K562 (cell line): ENCODE data around the gene TMEM50B. TPM values are rescaled to one million over a fixed set of nuclear protein-coding genes. Genes with fewer than 3 reads are reported as not detected.

Source experiments
- ATAC-seq: fragments of 200-7000 bp; cut with Tn5 transposase; 3 replicates; pipeline ENCODE4 v1.9.1; 2020; ENCODE audit warnings: moderate library complexity
- BruUV-seq: library from RNA; stranded (reverse); fragments of 400-500 nt; replicated peaks from 2 replicates; lab custom pipeline; 2021; lab: Mats Ljungman, UMichigan
- CTCF ChIA-PET: fragments of 300-600 bp; formaldehyde crosslinking; extraction: SDS; loops from one replicate; lab custom pipeline; 2021; ENCODE audit warnings: low intra/inter-chr PET ratio; lab: Yijun Ruan, JAX
- POLR2A ChIA-PET: fragments of 300-600, 350-650 bp; sonication (Branson Sonifier 250); formaldehyde crosslinking; extraction: SDS; loops from one replicate; lab custom pipeline; 2021; ENCODE audit warnings: antibody characterized with exemption, inconsistent platforms; lab: Yijun Ruan, JAX
- DNase-seq, 4 experiments: peaks; one replicate each; pipeline versions ENCODE4 v3.0.0 to v3.0.0-alpha.2; 2011 to 2018; ENCODE audit warnings: low spot score in 3 of 4, mixed read lengths in 3 of 4; ENCODE audit errors: extremely low read depth in 1 of 4
- FAIRE-seq: peaks from 2 replicates; lab custom pipeline; 2011; peaks lifted over from hg19 to GRCh38; lab: Jason Lieb, UNC
- H2AFZ ChIP-seq: 2 replicates; pipeline ENCODE4 v1.6.0; 2011; ENCODE audit warnings: low read depth, low read length, control low read depth, inconsistent platforms
- H3K27ac ChIP-seq: fragments of 200-600 bp; 3 replicates; pipeline ENCODE4 v1.8.0; 2011; ENCODE audit warnings: low read depth, mild to moderate bottlenecking, control low read depth, inconsistent platforms, low read length, moderate library complexity, mixed read lengths; ENCODE audit errors: extremely low read depth
- H3K27me3 ChIP-seq, 2 experiments: fragments of 300-600 bp in 1 of 2; 2 replicates in 1 of 2; 3 replicates in 1 of 2; pipeline versions ENCODE4 v1.6.0 to v1.8.0; 2011; ENCODE audit warnings: inconsistent platforms in 2 of 2, low read length in 2 of 2, mild to moderate bottlenecking in 1 of 2, mixed read lengths in 1 of 2, moderate library complexity in 1 of 2; ENCODE audit not compliant: control insufficient read depth in 2 of 2, insufficient read depth in 2 of 2
- H3K36me3 ChIP-seq: fragments of 300-600 bp; 3 replicates; pipeline ENCODE4 v1.8.0; 2011; ENCODE audit warnings: mild to moderate bottlenecking, low read length, inconsistent platforms; ENCODE audit not compliant: control insufficient read depth, insufficient read depth
- H3K4me1 ChIP-seq, 2 experiments: fragments of 200-600 bp in 1 of 2; replicated peaks in 1 of 2; 2 replicates in 1 of 2; 3 replicates in 1 of 2; pipeline versions ENCODE4 v1.5.1 to v1.8.0; 2011; ENCODE audit warnings: inconsistent platforms in 2 of 2, low read length in 2 of 2, mild to moderate bottlenecking in 1 of 2, mixed read lengths in 1 of 2, moderate library complexity in 1 of 2; ENCODE audit not compliant: control insufficient read depth in 2 of 2, insufficient read depth in 2 of 2
- H3K4me2 ChIP-seq: 2 replicates; pipeline ENCODE4 v1.6.1; 2011; ENCODE audit warnings: low read length, control low read depth, inconsistent platforms, mixed read lengths; ENCODE audit not compliant: insufficient read depth
- H3K4me3 ChIP-seq: fragments of 200-600 bp; sonication (generic), shearing (Covaris generic); 2 replicates; pipeline ENCODE4 v1.5.1; 2016; ENCODE audit warnings: control low read depth, inconsistent platforms
- H3K79me2 ChIP-seq: fragments of 200-600 bp; 3 replicates; pipeline ENCODE4 v1.8.0; 2011; ENCODE audit warnings: low read length, inconsistent platforms; ENCODE audit not compliant: control insufficient read depth, insufficient read depth
- H3K9ac ChIP-seq, 2 experiments: 2 replicates each; pipeline versions ENCODE4 v1.6.0 to v1.6.1; 2011; ENCODE audit warnings: low read depth in 2 of 2, low read length in 2 of 2, control low read depth in 1 of 2, inconsistent platforms in 1 of 2, mild to moderate bottlenecking in 1 of 2, mixed read lengths in 1 of 2; ENCODE audit not compliant: insufficient read depth in 1 of 2
- H3K9me1 ChIP-seq: one replicate; pipeline ENCODE4 v1.6.0; 2011; ENCODE audit warnings: inconsistent platforms, mild to moderate bottlenecking, low read length, moderate library complexity; ENCODE audit not compliant: control insufficient read depth, insufficient read depth
- H3K9me3 ChIP-seq: replicated peaks from 2 replicates; pipeline ENCODE4 v1.5.1; 2011; ENCODE audit warnings: low read depth, low read length, inconsistent platforms; ENCODE audit not compliant: control insufficient read depth, insufficient read depth
- H4K20me1 ChIP-seq: replicated peaks from 2 replicates; pipeline ENCODE4 v1.6.1; 2011; ENCODE audit warnings: low read length, inconsistent platforms, mixed read lengths; ENCODE audit not compliant: control insufficient read depth, insufficient read depth
- FOSL1 ChIP-seq: fragments of 200-800 bp; sonication (Bioruptor generic); conservative IDR thresholded peaks from 2 replicates; pipeline ENCODE4 v1.6.1; 2016; ENCODE audit warnings: missing genetic modification characterization, missing compliant biosample characterization
- FOXA3 ChIP-seq, 2 experiments: fragments of 450-650 bp in 1 of 2; sonication (generic) in 1 of 2; formaldehyde crosslinking; IDR thresholded peaks in 1 of 2; conservative IDR thresholded peaks in 1 of 2; 2 replicates each; pipeline versions ENCODE4 v1.4.0 to v1.8.0; 2020 to 2022; ENCODE audit warnings: mild to moderate bottlenecking in 2 of 2, missing genetic modification reagents in 1 of 2
- STAT5A ChIP-seq: IDR thresholded peaks from 2 replicates; pipeline ENCODE4 v1.6.1; 2012; ENCODE audit warnings: low read length, inconsistent platforms, borderline replicate concordance
- WGBS: fragments of 100-300 bp; shearing (Covaris generic); methylation state at CpG from one replicate; pipeline ENCODE4 v1.1.6; 2016; ENCODE audit warnings: low coverage, mixed read lengths; ENCODE audit not compliant: insufficient coverage; ENCODE audit errors: missing lambda C conversion rate; 5-methylcytosine and 5-hydroxymethylcytosine counted together
- in situ Hi-C: fragments of 300-500 bp; cut with MboI; formaldehyde crosslinking; loops from 4 replicates; pipeline ENCODE4 v1.15.0; 2018; ENCODE audit warnings: inconsistent platforms, mixed read lengths
- intact Hi-C: fragments of 100-400 bp; cut with micrococcal nuclease; formaldehyde crosslinking; loops from 2 replicates; pipeline ENCODE4 v1.14.2; 2022
- polyA plus RNA-seq, 8 experiments: library from polyadenylated mRNA; depleted of rRNA in 4 of 8; stranded (reverse) in 5 of 8; unstranded in 3 of 8; fragments of >200 nt; fragmentation: Nextera tagmentation in 2 of 8; fragmentation: Illumina TruSeq in 1 of 8; extraction: Ambion mirVana in 2 of 8; extraction: Trizol in 1 of 8; gene quantifications; 2 replicates each; pipeline versions ENCODE4 v1.2.1 to v1.2.3, GENCODE V29; 2011 to 2014; ENCODE audit warnings: inconsistent platforms in 1 of 8, missing spikeins in 1 of 8
- total RNA-seq, 7 experiments: library from RNA; depleted of rRNA in 6 of 7; stranded (reverse); fragments of >200 nt in 6 of 7; fragmentation: Illumina TruSeq in 2 of 7; extraction: Trizol in 2 of 7; gene quantifications; 2 replicates each; pipeline versions ENCODE4 v1.2.1 to v1.2.3, GENCODE V29; 2011 to 2021; ENCODE audit warnings: low replicate concordance in 1 of 7
- TF ChIP-seq, protein P1 (sequence below): fragments of 450-650 bp; IDR thresholded peaks from 2 replicates; pipeline ENCODE4 v1.6.1; 2016; ENCODE audit warnings: mild to moderate bottlenecking, moderate library complexity
- TF ChIP-seq, protein P2 (sequence below), 2 experiments: fragments of 450-650 bp; IDR thresholded peaks; 2 replicates each; pipeline ENCODE4 v1.6.1; 2018; ENCODE audit warnings: mild to moderate bottlenecking in 2 of 2, low read depth in 1 of 2; ENCODE audit not compliant: partially characterized antibody in 2 of 2

Gene TMEM50B
- total and polyA plus RNA-seq, 9 of the 15 experiments (the other 6 are each of a cell fraction or from before 2014, with no cell fraction given): 20.5 to 64.6 (median 28.9) TPM

DNA sequence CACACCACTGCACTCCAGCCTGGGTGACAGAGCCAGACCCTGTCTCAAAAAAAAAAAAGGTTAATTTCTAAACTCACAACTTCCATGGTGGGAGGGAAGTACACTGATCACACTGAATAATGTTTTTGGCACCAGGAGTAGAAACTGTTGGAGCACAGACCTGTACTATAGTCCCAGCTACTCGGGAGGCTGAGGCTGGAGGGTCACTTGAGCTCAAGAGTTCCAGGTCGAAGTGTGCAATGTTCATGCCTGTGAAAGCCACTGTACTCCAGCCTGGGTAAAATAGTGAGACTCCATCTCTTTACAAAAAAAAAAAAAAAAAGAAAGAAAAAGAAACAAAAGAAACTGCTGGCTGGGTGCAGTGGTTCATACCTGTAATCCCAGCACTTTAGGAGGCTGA lies 35.3 kb downstream of the TMEM50B start:
- no TSS peak for BruUV-seq
- intact Hi-C loops: loop anchor here (2.0 to 10.0 kb wide), 2 partner anchors 70 to 610 kb away; no protein-coding TSS in a partner anchor
- no peaks in the 10 kb centered on the region for H3K27me3 ChIP-seq
- no peaks in the 10 kb centered on the region for H3K79me2 ChIP-seq
- H4K20me1 ChIP-seq: no peaks in the 10 kb centered on the region
- H3K4me3 ChIP-seq: no peak overlapping the region
- ChIA-PET POLR2A (interaction anchor here (1.0 to 1.5 kb wide), 3 partner anchors 9 to 39 kb away, joined by 3 to 6 read pairs (median 4); no protein-coding TSS in a partner anchor), CTCF (interaction anchor here (1.3 to 3.4 kb wide), 5 partner anchors 84 to 450 kb away, joined by 5 to 54 read pairs (median 8); no protein-coding TSS in a partner anchor)
- no peaks in the 10 kb centered on the region; a peak in 1 of 5 replicates for H3K4me1 ChIP-seq
- H2AFZ ChIP-seq: no peak overlapping the region
- H3K4me2 ChIP-seq: no peak overlapping the region
- no peak overlapping the region for H3K27ac ChIP-seq
- no peak for FAIRE-seq
- no peak for DNase-seq
- peak overlapping the region in 1 of 2 experiments; percentile 36; a peak in 1 of 4 replicates for H3K9ac ChIP-seq
- H3K9me1 ChIP-seq: no peaks in the 10 kb centered on the region
- 64% methylated on average over 2 of the region's 2 CpGs for WGBS
- peaks cover 9% of the 10 kb centered on the region; the same call in 2 of the 3 replicates for H3K36me3 ChIP-seq
- in situ Hi-C loops: loop anchor here (5.0 to 10.0 kb wide), 3 partner anchors 247 to 610 kb away; no protein-coding TSS in a partner anchor
- H3K9me3 ChIP-seq: no peaks in the 10 kb centered on the region
- ATAC-seq: no peak
- no peak for TF ChIP-seq FOXA3 (CRISPR knock-in tag; conservative IDR thresholded peaks at IDR 0.05 in 1 of 2, IDR thresholded peaks at IDR 0.05 in 1 of 2)
- no peak for TF ChIP-seq FOSL1 (tag)
- no peak for TF ChIP-seq STAT5A
- TF ChIP-seq, protein P1, sequence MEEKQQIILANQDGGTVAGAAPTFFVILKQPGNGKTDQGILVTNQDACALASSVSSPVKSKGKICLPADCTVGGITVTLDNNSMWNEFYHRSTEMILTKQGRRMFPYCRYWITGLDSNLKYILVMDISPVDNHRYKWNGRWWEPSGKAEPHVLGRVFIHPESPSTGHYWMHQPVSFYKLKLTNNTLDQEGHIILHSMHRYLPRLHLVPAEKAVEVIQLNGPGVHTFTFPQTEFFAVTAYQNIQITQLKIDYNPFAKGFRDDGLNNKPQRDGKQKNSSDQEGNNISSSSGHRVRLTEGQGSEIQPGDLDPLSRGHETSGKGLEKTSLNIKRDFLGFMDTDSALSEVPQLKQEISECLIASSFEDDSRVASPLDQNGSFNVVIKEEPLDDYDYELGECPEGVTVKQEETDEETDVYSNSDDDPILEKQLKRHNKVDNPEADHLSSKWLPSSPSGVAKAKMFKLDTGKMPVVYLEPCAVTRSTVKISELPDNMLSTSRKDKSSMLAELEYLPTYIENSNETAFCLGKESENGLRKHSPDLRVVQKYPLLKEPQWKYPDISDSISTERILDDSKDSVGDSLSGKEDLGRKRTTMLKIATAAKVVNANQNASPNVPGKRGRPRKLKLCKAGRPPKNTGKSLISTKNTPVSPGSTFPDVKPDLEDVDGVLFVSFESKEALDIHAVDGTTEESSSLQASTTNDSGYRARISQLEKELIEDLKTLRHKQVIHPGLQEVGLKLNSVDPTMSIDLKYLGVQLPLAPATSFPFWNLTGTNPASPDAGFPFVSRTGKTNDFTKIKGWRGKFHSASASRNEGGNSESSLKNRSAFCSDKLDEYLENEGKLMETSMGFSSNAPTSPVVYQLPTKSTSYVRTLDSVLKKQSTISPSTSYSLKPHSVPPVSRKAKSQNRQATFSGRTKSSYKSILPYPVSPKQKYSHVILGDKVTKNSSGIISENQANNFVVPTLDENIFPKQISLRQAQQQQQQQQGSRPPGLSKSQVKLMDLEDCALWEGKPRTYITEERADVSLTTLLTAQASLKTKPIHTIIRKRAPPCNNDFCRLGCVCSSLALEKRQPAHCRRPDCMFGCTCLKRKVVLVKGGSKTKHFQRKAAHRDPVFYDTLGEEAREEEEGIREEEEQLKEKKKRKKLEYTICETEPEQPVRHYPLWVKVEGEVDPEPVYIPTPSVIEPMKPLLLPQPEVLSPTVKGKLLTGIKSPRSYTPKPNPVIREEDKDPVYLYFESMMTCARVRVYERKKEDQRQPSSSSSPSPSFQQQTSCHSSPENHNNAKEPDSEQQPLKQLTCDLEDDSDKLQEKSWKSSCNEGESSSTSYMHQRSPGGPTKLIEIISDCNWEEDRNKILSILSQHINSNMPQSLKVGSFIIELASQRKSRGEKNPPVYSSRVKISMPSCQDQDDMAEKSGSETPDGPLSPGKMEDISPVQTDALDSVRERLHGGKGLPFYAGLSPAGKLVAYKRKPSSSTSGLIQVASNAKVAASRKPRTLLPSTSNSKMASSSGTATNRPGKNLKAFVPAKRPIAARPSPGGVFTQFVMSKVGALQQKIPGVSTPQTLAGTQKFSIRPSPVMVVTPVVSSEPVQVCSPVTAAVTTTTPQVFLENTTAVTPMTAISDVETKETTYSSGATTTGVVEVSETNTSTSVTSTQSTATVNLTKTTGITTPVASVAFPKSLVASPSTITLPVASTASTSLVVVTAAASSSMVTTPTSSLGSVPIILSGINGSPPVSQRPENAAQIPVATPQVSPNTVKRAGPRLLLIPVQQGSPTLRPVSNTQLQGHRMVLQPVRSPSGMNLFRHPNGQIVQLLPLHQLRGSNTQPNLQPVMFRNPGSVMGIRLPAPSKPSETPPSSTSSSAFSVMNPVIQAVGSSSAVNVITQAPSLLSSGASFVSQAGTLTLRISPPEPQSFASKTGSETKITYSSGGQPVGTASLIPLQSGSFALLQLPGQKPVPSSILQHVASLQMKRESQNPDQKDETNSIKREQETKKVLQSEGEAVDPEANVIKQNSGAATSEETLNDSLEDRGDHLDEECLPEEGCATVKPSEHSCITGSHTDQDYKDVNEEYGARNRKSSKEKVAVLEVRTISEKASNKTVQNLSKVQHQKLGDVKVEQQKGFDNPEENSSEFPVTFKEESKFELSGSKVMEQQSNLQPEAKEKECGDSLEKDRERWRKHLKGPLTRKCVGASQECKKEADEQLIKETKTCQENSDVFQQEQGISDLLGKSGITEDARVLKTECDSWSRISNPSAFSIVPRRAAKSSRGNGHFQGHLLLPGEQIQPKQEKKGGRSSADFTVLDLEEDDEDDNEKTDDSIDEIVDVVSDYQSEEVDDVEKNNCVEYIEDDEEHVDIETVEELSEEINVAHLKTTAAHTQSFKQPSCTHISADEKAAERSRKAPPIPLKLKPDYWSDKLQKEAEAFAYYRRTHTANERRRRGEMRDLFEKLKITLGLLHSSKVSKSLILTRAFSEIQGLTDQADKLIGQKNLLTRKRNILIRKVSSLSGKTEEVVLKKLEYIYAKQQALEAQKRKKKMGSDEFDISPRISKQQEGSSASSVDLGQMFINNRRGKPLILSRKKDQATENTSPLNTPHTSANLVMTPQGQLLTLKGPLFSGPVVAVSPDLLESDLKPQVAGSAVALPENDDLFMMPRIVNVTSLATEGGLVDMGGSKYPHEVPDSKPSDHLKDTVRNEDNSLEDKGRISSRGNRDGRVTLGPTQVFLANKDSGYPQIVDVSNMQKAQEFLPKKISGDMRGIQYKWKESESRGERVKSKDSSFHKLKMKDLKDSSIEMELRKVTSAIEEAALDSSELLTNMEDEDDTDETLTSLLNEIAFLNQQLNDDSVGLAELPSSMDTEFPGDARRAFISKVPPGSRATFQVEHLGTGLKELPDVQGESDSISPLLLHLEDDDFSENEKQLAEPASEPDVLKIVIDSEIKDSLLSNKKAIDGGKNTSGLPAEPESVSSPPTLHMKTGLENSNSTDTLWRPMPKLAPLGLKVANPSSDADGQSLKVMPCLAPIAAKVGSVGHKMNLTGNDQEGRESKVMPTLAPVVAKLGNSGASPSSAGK: no peak
- TF ChIP-seq, protein P2, sequence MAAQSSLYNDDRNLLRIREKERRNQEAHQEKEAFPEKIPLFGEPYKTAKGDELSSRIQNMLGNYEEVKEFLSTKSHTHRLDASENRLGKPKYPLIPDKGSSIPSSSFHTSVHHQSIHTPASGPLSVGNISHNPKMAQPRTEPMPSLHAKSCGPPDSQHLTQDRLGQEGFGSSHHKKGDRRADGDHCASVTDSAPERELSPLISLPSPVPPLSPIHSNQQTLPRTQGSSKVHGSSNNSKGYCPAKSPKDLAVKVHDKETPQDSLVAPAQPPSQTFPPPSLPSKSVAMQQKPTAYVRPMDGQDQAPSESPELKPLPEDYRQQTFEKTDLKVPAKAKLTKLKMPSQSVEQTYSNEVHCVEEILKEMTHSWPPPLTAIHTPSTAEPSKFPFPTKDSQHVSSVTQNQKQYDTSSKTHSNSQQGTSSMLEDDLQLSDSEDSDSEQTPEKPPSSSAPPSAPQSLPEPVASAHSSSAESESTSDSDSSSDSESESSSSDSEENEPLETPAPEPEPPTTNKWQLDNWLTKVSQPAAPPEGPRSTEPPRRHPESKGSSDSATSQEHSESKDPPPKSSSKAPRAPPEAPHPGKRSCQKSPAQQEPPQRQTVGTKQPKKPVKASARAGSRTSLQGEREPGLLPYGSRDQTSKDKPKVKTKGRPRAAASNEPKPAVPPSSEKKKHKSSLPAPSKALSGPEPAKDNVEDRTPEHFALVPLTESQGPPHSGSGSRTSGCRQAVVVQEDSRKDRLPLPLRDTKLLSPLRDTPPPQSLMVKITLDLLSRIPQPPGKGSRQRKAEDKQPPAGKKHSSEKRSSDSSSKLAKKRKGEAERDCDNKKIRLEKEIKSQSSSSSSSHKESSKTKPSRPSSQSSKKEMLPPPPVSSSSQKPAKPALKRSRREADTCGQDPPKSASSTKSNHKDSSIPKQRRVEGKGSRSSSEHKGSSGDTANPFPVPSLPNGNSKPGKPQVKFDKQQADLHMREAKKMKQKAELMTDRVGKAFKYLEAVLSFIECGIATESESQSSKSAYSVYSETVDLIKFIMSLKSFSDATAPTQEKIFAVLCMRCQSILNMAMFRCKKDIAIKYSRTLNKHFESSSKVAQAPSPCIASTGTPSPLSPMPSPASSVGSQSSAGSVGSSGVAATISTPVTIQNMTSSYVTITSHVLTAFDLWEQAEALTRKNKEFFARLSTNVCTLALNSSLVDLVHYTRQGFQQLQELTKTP (IDR thresholded peaks at IDR 0.05; ENCODE audit: low read depth in 1 of 2, partially characterized antibody in 2 of 2): no peak
